AG09309 (cell line): ENCODE data around the gene CLIC6.

Experiments used
- DNase-seq: peaks from one replicate; pipeline ENCODE4 v3.0.0-alpha.2; 2010; ENCODE audit warnings: low read depth
- H3K4me3 ChIP-seq: 2 replicates; pipeline ENCODE4 v1.5.1; 2011; ENCODE audit warnings: mild to moderate bottlenecking, low read depth, low read length, moderate library complexity; ENCODE audit not compliant: control insufficient read depth
- CTCF ChIP-seq: IDR thresholded peaks from 2 replicates; pipeline ENCODE4 v1.5.1; 2011; ENCODE audit warnings: mild to moderate bottlenecking, low read depth, low read length, inconsistent platforms; ENCODE audit not compliant: insufficient read depth, control insufficient read depth; ENCODE audit errors: missing control alignments

CLIC6 gene

GRCh38 chr21:34640858-34641257 is 27.9 kb upstream of the CLIC6 start:
- H3K4me3 ChIP-seq: no peak overlapping the region
- TF ChIP-seq CTCF: no peak
- peak; percentile 58 for DNase-seq

- H3K4me3 ChIP-seq: no peak overlapping the region
- peak; percentile 5 for DNase-seq
- no peak for TF ChIP-seq CTCF
Observed at GRCh38 chr21:34642211-34643075, 26.4 kb upstream of the CLIC6 start.

GRCh38 chr21:34644825-34645224 is 24.0 kb upstream of the CLIC6 start:
- DNase-seq: no peak
- TF ChIP-seq CTCF: no peak

GRCh38 chr21:34647555-34647954 is 21.2 kb upstream of the CLIC6 start:
- H3K4me3 ChIP-seq: no peak overlapping the region
- no peak for DNase-seq
- TF ChIP-seq CTCF: no peak

More at GRCh38 chr21:34644825-34645224, 24.0 kb upstream of the CLIC6 start:
- H3K4me3 ChIP-seq: no peak overlapping the region

- no peak overlapping the region for H3K4me3 ChIP-seq
- no peak for DNase-seq
- TF ChIP-seq CTCF: no peak
Observed at GRCh38 chr21:34648739-34649297, 20.0 kb upstream of the CLIC6 start.

GRCh38 chr21:34649400-34649799 is 19.4 kb upstream of the CLIC6 start:
- no peak for DNase-seq
- TF ChIP-seq CTCF: no peak
- H3K4me3 ChIP-seq: no peak overlapping the region
